Panc1 (cell line): ENCODE results near the gene WARS2. TPM values are rescaled to one million over a fixed set of nuclear protein-coding genes. Genes with fewer than 3 reads are reported as not detected.
A peak's percentile ranks its signal among the peaks of the same experiment; 100 is the strongest.

ENCODE experiments used
- ATAC-seq: fragments of 200-7000 bp; cut with Tn5 transposase; 2 replicates; pipeline ENCODE4 v1.9.1; 2020; ENCODE audit warnings: mild to moderate bottlenecking, moderate library complexity
- BruUV-seq: library from RNA; stranded (reverse); fragments of 400-500 nt; replicated peaks from 2 replicates; lab custom pipeline; 2021; lab: Mats Ljungman, UMichigan
- CTCF ChIA-PET: fragments of 300-600 bp; sonication (Branson Sonifier 250); formaldehyde crosslinking; loops from one replicate; lab custom pipeline; 2022; ENCODE audit warnings: antibody characterized with exemption; lab: Charles Lee
- POLR2A ChIA-PET: fragments of 300-600 bp; sonication (Branson Sonifier 250); formaldehyde crosslinking; loops from one replicate; lab custom pipeline; 2022; ENCODE audit warnings: antibody characterized with exemption; lab: Charles Lee
- DNase-seq: peaks from one replicate; pipeline ENCODE4 v3.0.0-alpha.2; 2010; ENCODE audit warnings: low read depth, low spot score
- H3K27ac ChIP-seq: 2 replicates; pipeline ENCODE4 v1.5.1; 2011; ENCODE audit warnings: mild to moderate bottlenecking, low read length, inconsistent platforms
- H3K27me3 ChIP-seq: fragments of 200-500 bp; sonication (Bioruptor generic); 2 replicates; pipeline ENCODE4 v1.6.0; 2014; ENCODE audit warnings: low read length, inconsistent platforms; ENCODE audit not compliant: control insufficient read depth, insufficient read depth
- H3K36me3 ChIP-seq: fragments of 200-500 bp; sonication (Bioruptor generic); 2 replicates; pipeline ENCODE4 v1.5.1; 2014; ENCODE audit warnings: inconsistent platforms, mild to moderate bottlenecking, low read length, moderate library complexity; ENCODE audit not compliant: control insufficient read depth, insufficient read depth
- H3K4me1 ChIP-seq: 2 replicates; pipeline ENCODE4 v1.5.1; 2011; ENCODE audit warnings: inconsistent platforms, mild to moderate bottlenecking, low read length, moderate library complexity; ENCODE audit not compliant: control insufficient read depth, insufficient read depth
- H3K4me3 ChIP-seq, 2 experiments: 2 replicates each; pipeline ENCODE4 v1.5.1; 2011 to 2012; ENCODE audit warnings: low read depth in 2 of 2, low read length in 2 of 2, mild to moderate bottlenecking in 2 of 2, inconsistent platforms in 1 of 2, moderate library complexity in 1 of 2
- H3K9me3 ChIP-seq: fragments of 200-500 bp; sonication (Bioruptor generic); 2 replicates; pipeline ENCODE4 v1.5.1; 2014; ENCODE audit warnings: low read depth, mild to moderate bottlenecking, inconsistent platforms, low read length, moderate library complexity; ENCODE audit not compliant: control insufficient read depth, insufficient read depth
- CTCF ChIP-seq: fragments of 450-650 bp; IDR thresholded peaks from 2 replicates; pipeline ENCODE4 v1.5.1; 2017; ENCODE audit warnings: mild to moderate bottlenecking
- POLR2AphosphoS5 ChIP-seq: IDR thresholded peaks from 2 replicates; pipeline ENCODE4 v1.6.1; 2012; ENCODE audit warnings: mild to moderate bottlenecking, low read depth, low read length, moderate library complexity
- REST ChIP-seq, 2 experiments: IDR thresholded peaks; 2 replicates each; pipeline ENCODE4 v1.6.1; 2011 to 2012; ENCODE audit warnings: low read depth in 2 of 2, control low read depth in 1 of 2, low read length in 1 of 2, mild to moderate bottlenecking in 1 of 2, moderate library complexity in 1 of 2; ENCODE audit not compliant: insufficient read depth in 1 of 2
- SIN3A ChIP-seq: IDR thresholded peaks from 2 replicates; pipeline ENCODE4 v1.6.1; 2012; ENCODE audit warnings: low read depth, mild to moderate bottlenecking, low read length, moderate library complexity, borderline replicate concordance; ENCODE audit not compliant: insufficient read depth
- TCF7L2 ChIP-seq: IDR thresholded peaks from 2 replicates; pipeline ENCODE4 v1.6.1; 2011; ENCODE audit warnings: mild to moderate bottlenecking, low read depth, low read length, inconsistent platforms
- in situ Hi-C: cut with HindIII; loops from 2 replicates; pipeline ENCODE4 v1.10.0; 2016; ENCODE audit warnings: low sequenced_read_pairs, low pct_unique_long_range_greater_than_20kb
- intact Hi-C: fragments of 100-400 bp; cut with micrococcal nuclease; formaldehyde crosslinking; loops from one replicate; pipeline ENCODE4 v1.10.0; 2022; ENCODE audit not compliant: unreplicated experiment
- total RNA-seq: library from RNA; stranded (reverse); gene quantifications from one replicate; pipeline ENCODE4 v1.2.1, GENCODE V29; 2021; ENCODE audit not compliant: unreplicated experiment

The WARS2 gene
- total RNA-seq, 1 experiment from 2014 or later, result 6.6 TPM

- Histone ChIP-seq H3K27me3 (no peaks in the 10 kb centered on the region; the same call in 1 of the 2 replicates), H3K4me1 (0 out of 2 replicates have a peak, but pooled peaks cover 5% of the 10 kb centered on the region), H3K36me3 (no peaks in the 10 kb centered on the region), H3K9me3 (no peaks in the 10 kb centered on the region), H3K4me3 (no peak overlapping the region), H3K27ac (no peak overlapping the region)
- POLR2A ChIA-PET, result no interaction called here
- ATAC-seq (no peak), DNase-seq (no peak)
- CTCF ChIA-PET, result no interaction called here
- in situ Hi-C loops (no loop called here), intact Hi-C loops (no loop called here)
- TF ChIP-seq SIN3A (no peak), CTCF (no peak), REST (IDR thresholded peaks at IDR 0.05; ENCODE audit: insufficient read depth in 1 of 2, low read depth in 2 of 2, low read length in 1 of 2) (no peak), TCF7L2 (no peak), POLR2AphosphoS5 (no peak)
- no TSS peak for BruUV-seq
These were observed 151.2 kb downstream of the WARS2 start for GRCh38 chr1:118989006-118989815.

GRCh38 chr1:118988186-118989005 is 152.1 kb downstream of the WARS2 start, which contains the start of gene TBX15:
Gene TBX15 (minus strand): TSS chr1:118988343. CDS start chr1:118987795, 548 bp downstream.
- Histone ChIP-seq H3K27ac (peak within 1 kb of the TSS; percentile 44; the same call in 1 of the 2 replicates), H3K4me3 (peak within 1 kb of the TSS; percentile 45 to 48), H3K36me3 (no peaks in the 10 kb centered on the region), H3K4me1 (0 out of 2 replicates have a peak, but pooled peaks cover 5% of the 10 kb centered on the region), H3K27me3 (no peaks in the 10 kb centered on the region; the same call in 1 of the 2 replicates), H3K9me3 (no peaks in the 10 kb centered on the region)
- ChIA-PET CTCF (no interaction called here), POLR2A (no interaction called here)
- in situ Hi-C loops, result no loop called here
- intact Hi-C loops, result no loop called here
- ATAC-seq, result peak; percentile 11; the same call in 1 of the 2 replicates
- BruUV-seq, result no TSS peak
- TF ChIP-seq REST (IDR thresholded peaks at IDR 0.05; ENCODE audit: insufficient read depth in 1 of 2, low read depth in 2 of 2, low read length in 1 of 2), result no peak
- TF ChIP-seq POLR2AphosphoS5, result no peak
- no peak for TF ChIP-seq SIN3A
- no peak for TF ChIP-seq TCF7L2
- no peak for TF ChIP-seq CTCF
- DNase-seq, result no peak
